Chondrocyte (in vitro differentiated cells): Measurements from ENCODE around the gene TRIB2. TPM values are rescaled to one million over a fixed set of nuclear protein-coding genes. Genes with fewer than 3 reads are reported as not detected.

Experiments used
- DNase-seq: peaks from one replicate; pipeline ENCODE4 v3.0.0; 2021; ENCODE audit warnings: mixed read lengths, low spot score
- H3K27ac Mint-ChIP-seq: one replicate; pipeline ENCODE4 v1.8.0; 2021; ENCODE audit warnings: mild to moderate bottlenecking, moderate library complexity, mixed read lengths; ENCODE audit not compliant: unreplicated experiment
- H3K27me3 Mint-ChIP-seq: 2 replicates; pipeline ENCODE4 v1.8.0; 2021; ENCODE audit warnings: low read depth, mixed read lengths
- H3K36me3 Mint-ChIP-seq: 2 replicates; pipeline ENCODE4 v1.8.0; 2021; ENCODE audit warnings: low read depth, mixed read lengths
- H3K4me1 Mint-ChIP-seq: 2 replicates; pipeline ENCODE4 v1.8.0; 2021; ENCODE audit warnings: low read depth, mild to moderate bottlenecking, mixed read lengths
- H3K4me3 Mint-ChIP-seq: one replicate; pipeline ENCODE4 v1.8.0; 2021; ENCODE audit warnings: mild to moderate bottlenecking, moderate library complexity, mixed read lengths; ENCODE audit not compliant: unreplicated experiment
- H3K9me3 Mint-ChIP-seq: 2 replicates; pipeline ENCODE4 v1.8.0; 2021; ENCODE audit warnings: low read depth, mixed read lengths
- total RNA-seq: library from RNA; stranded (reverse); gene quantifications from 3 replicates; pipeline ENCODE4 v1.2.1, GENCODE V29; 2021
- TF ChIP-seq, protein P1 (sequence below): fragments of 200-600 bp; sonication (generic); IDR thresholded peaks from 2 replicates; pipeline ENCODE4 v1.5.0; 2021; ENCODE audit warnings: antibody characterized with exemption, mild to moderate bottlenecking, moderate library complexity

The TRIB2 gene
- total RNA-seq, 1 donor from 2014 or later: 37.5 TPM

DNA sequence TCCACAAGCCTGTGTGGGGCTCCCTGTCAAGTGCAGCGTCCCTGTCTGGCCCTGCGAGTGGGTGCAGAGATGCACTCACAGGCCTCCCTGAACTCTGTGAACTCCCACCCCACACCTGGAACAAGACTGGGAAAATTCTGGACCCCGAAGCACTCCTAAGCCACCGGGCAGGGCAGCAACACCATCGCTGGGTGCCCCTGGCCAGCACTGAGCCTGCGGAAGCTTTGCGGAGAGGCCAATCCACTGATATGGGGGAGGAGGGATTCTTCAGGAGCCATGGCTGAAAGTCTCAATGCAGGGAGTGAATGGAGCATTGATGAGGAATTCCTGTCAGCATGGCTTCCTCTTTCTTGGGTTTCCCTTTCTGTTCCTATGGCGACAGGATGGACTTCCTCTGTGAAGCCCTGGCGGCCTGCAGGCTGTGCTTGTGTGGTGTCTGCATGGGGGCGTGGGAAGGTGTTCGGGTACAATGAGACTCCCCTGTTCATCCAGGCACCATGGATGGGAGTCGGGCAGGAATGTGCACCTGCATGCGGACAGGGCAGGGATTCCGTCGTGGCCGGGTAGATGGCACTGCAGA is 15.1 kb downstream of the TRIB2 start:
- Mint-ChIP-seq H3K36me3 (peaks cover 20% of the 10 kb centered on the region), H3K9me3 (no peaks in the 10 kb centered on the region), H3K27me3 (no peaks in the 10 kb centered on the region), H3K27ac (no peak overlapping the region), H3K4me1 (peaks cover 8% of the 10 kb centered on the region), H3K4me3 (no peak overlapping the region)
- TF ChIP-seq, protein P1, sequence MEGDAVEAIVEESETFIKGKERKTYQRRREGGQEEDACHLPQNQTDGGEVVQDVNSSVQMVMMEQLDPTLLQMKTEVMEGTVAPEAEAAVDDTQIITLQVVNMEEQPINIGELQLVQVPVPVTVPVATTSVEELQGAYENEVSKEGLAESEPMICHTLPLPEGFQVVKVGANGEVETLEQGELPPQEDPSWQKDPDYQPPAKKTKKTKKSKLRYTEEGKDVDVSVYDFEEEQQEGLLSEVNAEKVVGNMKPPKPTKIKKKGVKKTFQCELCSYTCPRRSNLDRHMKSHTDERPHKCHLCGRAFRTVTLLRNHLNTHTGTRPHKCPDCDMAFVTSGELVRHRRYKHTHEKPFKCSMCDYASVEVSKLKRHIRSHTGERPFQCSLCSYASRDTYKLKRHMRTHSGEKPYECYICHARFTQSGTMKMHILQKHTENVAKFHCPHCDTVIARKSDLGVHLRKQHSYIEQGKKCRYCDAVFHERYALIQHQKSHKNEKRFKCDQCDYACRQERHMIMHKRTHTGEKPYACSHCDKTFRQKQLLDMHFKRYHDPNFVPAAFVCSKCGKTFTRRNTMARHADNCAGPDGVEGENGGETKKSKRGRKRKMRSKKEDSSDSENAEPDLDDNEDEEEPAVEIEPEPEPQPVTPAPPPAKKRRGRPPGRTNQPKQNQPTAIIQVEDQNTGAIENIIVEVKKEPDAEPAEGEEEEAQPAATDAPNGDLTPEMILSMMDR: no peak
- DNase-seq: no peak

- Mint-ChIP-seq H3K4me3 (no peak overlapping the region), H3K27ac (no peak overlapping the region), H3K9me3 (no peaks in the 10 kb centered on the region), H3K27me3 (no peaks in the 10 kb centered on the region), H3K36me3 (peaks cover 19% of the 10 kb centered on the region), H3K4me1 (peaks cover 12% of the 10 kb centered on the region)
- TF ChIP-seq, protein P1: no peak
- DNase-seq: no peak
Measured at GRCh38 chr2:12732651-12733050, 15.9 kb downstream of the TRIB2 start.

GRCh38 chr2:12733846-12734245 is 17.1 kb downstream of the TRIB2 start:
- H3K9me3 Mint-ChIP-seq: no peaks in the 10 kb centered on the region
- no peak for DNase-seq
- H3K36me3 Mint-ChIP-seq: peaks cover 21% of the 10 kb centered on the region
- no peak overlapping the region for H3K4me3 Mint-ChIP-seq
- TF ChIP-seq, protein P1: no peak
- H3K4me1 Mint-ChIP-seq: peaks cover 20% of the 10 kb centered on the region
- H3K27ac Mint-ChIP-seq: no peak overlapping the region
- no peaks in the 10 kb centered on the region for H3K27me3 Mint-ChIP-seq

- peaks cover 28% of the 10 kb centered on the region for H3K36me3 Mint-ChIP-seq
- H3K27ac Mint-ChIP-seq: no peak overlapping the region
Measured at GRCh38 chr2:12734914-12735654, 18.3 kb downstream of the TRIB2 start.

DNA sequence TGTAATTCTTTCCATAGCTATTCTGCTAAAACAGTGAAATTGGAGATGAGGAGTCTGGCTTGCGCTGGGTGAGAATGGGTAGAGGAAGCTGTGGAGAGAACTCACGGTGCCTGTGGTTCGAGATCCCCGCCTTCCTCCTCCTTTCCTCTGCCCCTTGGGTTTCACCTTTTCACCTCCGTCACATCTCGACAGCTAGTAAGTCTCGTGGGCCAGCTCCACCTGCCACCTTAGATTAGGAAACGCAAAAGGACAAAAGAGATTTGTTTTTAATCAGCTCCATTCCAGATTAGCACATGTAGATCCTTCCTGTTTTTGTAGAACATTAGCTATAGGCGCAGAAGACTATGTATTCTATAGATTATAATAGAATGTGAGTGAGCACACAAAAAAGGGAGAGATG is 20.6 kb downstream of the TRIB2 start:
- Mint-ChIP-seq H3K36me3 (peaks cover 41% of the 10 kb centered on the region), H3K9me3 (no peaks in the 10 kb centered on the region), H3K27me3 (no peaks in the 10 kb centered on the region), H3K4me1 (peaks cover 20% of the 10 kb centered on the region), H3K27ac (no peak overlapping the region), H3K4me3 (no peak overlapping the region)
- DNase-seq: no peak
- TF ChIP-seq, protein P1: no peak

More at GRCh38 chr2:12734914-12735654, 18.3 kb downstream of the TRIB2 start:
- no peak for DNase-seq
- Mint-ChIP-seq H3K4me1 (peaks cover 20% of the 10 kb centered on the region), H3K9me3 (no peaks in the 10 kb centered on the region), H3K27me3 (no peaks in the 10 kb centered on the region), H3K4me3 (no peak overlapping the region)
- TF ChIP-seq, protein P1: no peak
